GM12801 (cell line): ENCODE measurements around the gene NTN3.

ENCODE experiments used
- TF ChIP-seq, protein P1 (sequence below): IDR thresholded peaks from one replicate; pipeline ENCODE4 v1.5.1; 2011; ENCODE audit warnings: control low read depth; ENCODE audit not compliant: insufficient read length; ENCODE audit errors: extremely low read depth

Gene NTN3

DNA sequence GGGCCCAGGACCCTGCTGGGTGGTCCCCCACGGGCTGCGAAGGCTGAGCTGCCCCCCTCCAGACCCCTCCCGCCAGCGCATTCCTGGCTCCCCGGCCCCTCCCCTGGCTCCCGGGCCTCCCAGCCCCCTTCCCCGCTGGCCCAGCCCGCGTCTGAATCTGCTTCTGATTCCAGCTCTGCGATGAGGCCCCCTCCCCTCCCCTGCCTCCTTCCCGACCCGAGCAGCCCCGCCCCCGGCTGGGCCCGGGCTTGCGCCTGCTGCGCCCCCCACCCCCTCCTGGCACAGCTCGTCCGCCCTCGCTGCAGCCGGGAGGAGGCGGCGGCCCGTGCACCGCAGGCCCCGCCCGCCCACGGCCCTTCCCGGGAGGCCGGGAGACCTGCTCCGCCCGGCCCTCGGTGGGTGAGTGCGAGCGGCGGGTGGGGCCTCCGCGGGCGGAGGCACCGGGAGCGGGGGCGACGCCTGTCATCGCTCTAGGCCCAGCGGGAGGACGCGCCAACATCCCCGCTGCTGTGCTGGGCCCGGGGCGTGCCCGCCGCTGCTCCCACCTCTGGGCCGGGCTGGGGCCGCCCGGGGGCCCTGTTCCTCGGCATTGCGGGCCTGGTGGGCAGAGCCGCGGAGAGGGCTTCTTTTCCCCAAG is at the start of gene NTN3:
Gene NTN3 (plus strand): TSS at position 282 of the 637 bp plus-strand sequence. CDS start 405 bp downstream, outside the sequence.
- TF ChIP-seq, protein P1, sequence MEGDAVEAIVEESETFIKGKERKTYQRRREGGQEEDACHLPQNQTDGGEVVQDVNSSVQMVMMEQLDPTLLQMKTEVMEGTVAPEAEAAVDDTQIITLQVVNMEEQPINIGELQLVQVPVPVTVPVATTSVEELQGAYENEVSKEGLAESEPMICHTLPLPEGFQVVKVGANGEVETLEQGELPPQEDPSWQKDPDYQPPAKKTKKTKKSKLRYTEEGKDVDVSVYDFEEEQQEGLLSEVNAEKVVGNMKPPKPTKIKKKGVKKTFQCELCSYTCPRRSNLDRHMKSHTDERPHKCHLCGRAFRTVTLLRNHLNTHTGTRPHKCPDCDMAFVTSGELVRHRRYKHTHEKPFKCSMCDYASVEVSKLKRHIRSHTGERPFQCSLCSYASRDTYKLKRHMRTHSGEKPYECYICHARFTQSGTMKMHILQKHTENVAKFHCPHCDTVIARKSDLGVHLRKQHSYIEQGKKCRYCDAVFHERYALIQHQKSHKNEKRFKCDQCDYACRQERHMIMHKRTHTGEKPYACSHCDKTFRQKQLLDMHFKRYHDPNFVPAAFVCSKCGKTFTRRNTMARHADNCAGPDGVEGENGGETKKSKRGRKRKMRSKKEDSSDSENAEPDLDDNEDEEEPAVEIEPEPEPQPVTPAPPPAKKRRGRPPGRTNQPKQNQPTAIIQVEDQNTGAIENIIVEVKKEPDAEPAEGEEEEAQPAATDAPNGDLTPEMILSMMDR, result no peak

DNA sequence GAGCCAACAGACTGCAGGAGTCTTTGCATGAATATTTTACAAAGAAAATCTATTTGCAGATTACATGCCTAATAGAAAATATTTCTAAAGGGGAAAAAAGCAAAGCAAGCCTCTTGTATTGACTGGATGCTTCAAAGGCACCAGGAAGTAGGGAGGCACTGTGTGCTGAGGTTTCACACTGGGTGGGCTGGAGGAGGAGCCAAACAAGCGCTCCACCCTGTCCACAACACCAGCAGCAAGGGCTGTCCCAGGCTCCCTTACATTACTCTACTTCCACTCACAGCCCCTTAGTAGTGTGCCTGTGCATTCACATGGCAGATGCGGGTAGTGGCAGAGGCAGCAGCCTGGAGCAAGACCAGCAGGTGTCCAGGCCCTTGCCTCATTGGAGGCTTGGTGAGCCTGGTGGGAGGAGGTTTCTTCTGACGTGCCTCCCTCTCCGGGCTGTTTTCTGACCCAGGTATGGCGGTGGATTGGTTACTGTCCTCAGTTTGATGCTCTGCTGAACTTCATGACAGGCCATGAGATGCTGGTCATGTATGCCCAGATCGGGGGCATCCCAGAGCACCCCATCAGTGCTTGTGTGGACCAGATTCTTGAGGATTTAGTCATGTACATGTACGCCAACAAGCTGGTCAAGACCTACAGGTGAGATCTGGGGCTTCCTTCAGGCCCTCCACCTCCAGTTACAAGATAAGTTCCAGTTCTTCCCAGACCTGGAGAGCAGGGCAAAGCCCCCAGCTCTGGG is 48.8 kb upstream of the NTN3 start:
- TF ChIP-seq, protein P1, result no peak

DNA sequence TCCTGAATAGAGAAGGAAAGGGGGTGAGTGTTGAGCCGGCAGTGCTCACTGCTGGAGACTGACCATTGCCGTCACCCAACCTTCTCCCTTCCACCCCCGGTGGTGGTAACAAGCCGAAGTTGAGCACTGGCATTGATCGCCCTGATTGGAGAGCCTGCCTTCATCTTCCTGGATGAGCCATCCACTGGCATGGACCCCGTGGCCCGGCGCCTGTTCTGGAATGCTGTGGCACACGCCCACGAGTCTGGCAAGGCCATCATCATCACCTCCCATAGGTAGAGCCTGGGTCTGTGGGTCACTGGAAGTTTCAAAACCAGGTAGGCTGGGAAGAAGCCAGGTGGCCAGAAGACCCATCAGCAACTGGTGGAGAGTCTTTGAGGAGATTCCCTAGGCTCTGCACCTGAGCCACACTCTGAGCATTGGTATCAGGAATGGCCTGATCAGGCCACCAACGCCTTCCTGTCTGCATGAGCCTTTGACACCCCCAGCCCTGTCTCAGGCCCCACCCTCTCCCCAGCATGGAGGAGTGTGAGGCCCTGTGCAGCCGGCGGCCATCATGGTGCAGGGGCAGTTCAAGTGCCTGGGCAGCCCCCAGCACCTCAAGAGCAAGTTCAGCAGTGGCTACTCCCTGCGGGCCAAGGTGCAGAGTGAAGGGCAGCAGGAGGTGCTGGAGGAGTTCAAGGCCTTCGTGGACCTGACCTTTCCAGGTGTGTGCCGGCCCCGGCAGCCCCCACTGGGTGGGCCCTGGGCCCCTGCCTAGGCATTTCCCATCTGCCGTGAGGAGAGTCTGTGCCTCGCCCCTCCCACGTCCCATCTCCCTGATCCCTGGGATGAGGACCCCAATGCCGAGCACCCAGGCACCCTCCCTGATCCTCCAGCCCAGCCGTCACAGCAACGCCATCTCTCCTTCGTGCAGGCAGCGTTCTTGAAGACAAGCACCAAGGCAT is 46.8 kb upstream of the NTN3 start:
- TF ChIP-seq, protein P1, result no peak

DNA sequence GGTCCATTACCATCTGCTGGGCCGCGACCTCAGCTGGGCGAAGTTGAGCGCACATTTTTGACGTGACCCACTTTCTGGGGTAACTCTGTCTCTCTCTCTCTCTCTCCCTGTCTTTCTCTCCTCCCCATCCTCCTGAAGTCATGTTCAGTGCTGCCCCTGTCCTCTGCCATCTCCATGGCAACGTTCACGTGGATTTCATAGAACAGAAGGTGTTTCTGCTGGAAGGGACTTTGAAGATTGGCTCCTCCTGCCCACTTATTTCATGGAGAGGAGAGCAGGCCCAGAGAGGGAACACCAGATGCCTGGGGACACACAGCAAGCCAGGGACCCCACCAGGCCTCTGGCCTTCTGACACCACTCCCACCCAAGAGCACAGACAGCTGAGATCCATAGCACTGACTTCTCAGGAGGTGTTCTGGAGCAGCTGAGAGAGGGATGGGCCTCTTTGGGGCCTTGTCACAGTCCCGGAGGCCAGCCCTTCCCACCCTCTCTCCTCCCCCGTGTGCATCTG is 46.0 kb upstream of the NTN3 start:
- TF ChIP-seq, protein P1, result no peak

DNA sequence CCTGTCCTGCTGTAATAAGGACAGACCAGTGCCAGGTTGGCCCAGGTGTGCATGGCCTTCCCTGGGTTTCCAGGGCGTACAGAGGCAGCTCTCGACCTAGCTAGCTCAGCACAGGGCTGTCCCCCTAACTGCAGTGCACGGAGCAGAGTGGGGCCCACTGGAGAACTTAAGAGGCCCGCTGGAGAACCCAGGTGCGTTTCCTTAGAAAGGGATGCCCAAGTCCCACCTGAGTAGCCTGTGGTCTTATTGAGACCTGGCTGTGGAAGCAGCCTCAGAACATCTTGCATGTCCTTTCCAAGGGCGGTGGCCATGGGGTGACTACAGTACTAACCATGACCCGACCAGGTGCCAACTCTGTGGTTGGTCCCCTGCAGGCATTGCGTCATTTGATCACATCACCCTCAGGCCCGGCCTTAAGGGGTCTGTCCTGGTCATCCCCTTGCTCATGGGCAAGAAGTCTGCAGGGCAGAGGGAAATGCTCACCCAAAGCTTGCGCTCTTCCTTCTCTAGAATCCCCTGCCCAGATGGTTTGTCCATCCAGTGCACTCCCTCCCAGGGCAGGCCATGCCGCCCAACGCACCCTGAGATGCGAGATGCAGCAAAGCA is 45.2 kb upstream of the NTN3 start:
- TF ChIP-seq, protein P1, result no peak

DNA sequence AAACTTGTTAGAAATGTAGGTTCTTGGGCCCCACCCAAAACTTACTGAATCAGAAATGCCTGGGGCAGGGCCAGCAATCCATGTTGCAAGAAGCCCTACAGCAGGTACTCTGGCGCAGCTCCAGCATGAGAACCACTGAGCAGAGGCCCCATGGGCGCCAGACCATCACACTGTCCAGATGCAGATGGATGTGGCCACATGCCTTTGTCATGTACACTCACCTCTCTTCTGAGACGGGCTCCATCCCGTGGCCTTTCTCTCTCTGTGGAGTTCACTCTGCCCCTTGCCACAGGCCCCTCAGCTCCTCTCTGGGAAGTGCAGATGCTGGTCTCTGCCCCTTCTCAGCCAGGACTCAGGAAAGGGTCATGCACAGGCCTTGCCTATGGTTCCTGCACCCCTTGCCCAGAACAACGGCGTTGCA is 44.1 kb upstream of the NTN3 start:
- TF ChIP-seq, protein P1, result no peak

DNA sequence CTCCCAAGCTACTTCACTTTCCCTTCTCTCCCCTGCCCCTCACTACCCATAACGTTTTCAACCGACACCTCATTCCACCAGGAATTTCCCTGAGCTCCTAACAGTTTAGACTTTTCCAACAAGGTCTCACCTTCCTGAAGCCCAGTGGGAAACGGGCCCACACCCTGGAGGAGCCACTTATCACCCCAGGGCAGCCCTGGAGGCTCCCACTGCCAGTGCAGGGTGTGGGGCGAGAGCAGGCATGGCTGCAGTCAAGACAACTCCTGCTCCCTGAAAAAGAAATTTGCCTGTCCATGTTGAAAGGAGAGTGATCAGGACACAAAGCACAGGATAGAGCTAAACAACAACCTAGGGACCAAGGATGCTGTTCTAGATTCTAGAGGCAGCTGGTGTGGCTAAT is 43.6 kb upstream of the NTN3 start:
- TF ChIP-seq, protein P1, result no peak
